Psoas muscle (tissue), 8 donors: Measurements from ENCODE around the gene KCND3. TPM values are rescaled to one million over a fixed set of nuclear protein-coding genes. Genes with fewer than 3 reads are reported as not detected.

Source experiments
- ATAC-seq, 4 donors: fragments of 200-7000 bp; cut with Tn5 transposase; one replicate each; pipeline ENCODE4 v1.9.1; 2020; ENCODE audit warnings: moderate library complexity in 3 of 4, mild to moderate bottlenecking in 2 of 4
- DNase-seq, 2 donors: peaks; one replicate each; pipeline ENCODE4 v3.0.0-alpha.2; 2020
- H3K27ac ChIP-seq: fragments of 200-600 bp; one replicate; pipeline ENCODE4 v1.8.0; 2022
- H3K27me3 ChIP-seq, 3 donors: fragments of 200-600 bp in 1 of 3; one replicate each; pipeline versions ENCODE4 v1.6.1 to v1.8.0; 2013 to 2022; ENCODE audit warnings: low read length in 2 of 3, mild to moderate bottlenecking in 2 of 3, moderate library complexity in 1 of 3; ENCODE audit not compliant: insufficient read depth in 3 of 3
- H3K36me3 ChIP-seq, 2 donors: fragments of 200-600 bp in 1 of 2; one replicate each; pipeline versions ENCODE4 v1.6.1 to v1.8.0; 2013 to 2022; ENCODE audit warnings: low read depth in 1 of 2, mild to moderate bottlenecking in 1 of 2, moderate library complexity in 1 of 2; ENCODE audit not compliant: insufficient read depth in 1 of 2
- H3K4me1 ChIP-seq: fragments of 200-600 bp; one replicate; pipeline ENCODE4 v1.8.0; 2022
- H3K4me3 ChIP-seq: fragments of 200-600 bp; one replicate; pipeline ENCODE4 v1.8.0; 2022; ENCODE audit warnings: mild to moderate bottlenecking
- H3K9me3 ChIP-seq: fragments of 200-600 bp; one replicate; pipeline ENCODE4 v1.8.0; 2022
- CTCF ChIP-seq: fragments of 200-600 bp; IDR thresholded peaks from one replicate; pipeline ENCODE4 v1.8.0; 2022; ENCODE audit warnings: antibody characterized with exemption
- WGBS, 3 donors: extraction: QIAGEN DNeasy Blood & Tissue Kit; methylation state at CpG; one replicate each; pipeline versions ENCODE4 v1.1.6 to v1.1.7; 2013; 5-methylcytosine and 5-hydroxymethylcytosine counted together
- intact Hi-C, 2 donors: fragments of 100-400 bp; cut with DNase I; formaldehyde crosslinking; loops; one replicate each; pipeline versions ENCODE4 v1.11.0 to v1.14.2; 2022
- polyA plus RNA-seq, 3 donors: library from polyadenylated mRNA; stranded (reverse); fragments of 200-250 nt; gene quantifications; one replicate each; pipeline ENCODE4 v1.2.3, GENCODE V29; 2013
- total RNA-seq, 4 donors: library from RNA; stranded (reverse); fragmentation: NEBNext Ultra II Directional in 2 of 4; extraction: Animal tissue kit (Norgen Biotek cat#: 25700) in 2 of 4; gene quantifications; one replicate each; pipeline versions ENCODE4 v1.2.1 to v1.2.4, GENCODE V29; 2021 to 2023
- donor health status: healthy with polysubstance abuse.
- donor health status: DM: no; HTN: no; CAD: no; lungs with moderate emphysema.
- donor health status: Bipolar disorder and iron deficiency.
- donor health status: healthy.
- donor health status: DM: yes; HTN: yes; CAD: no.
- donor health status: DM: no; HTN: no; CAD: no.
- donor health status: DM: no; HTN: no; CAD: no.
- donor health status: DM: yes; HTN: yes; CAD: no.

KCND3 gene
- total and polyA plus RNA-seq, 7 donors, result 0.53 to 4.1 (median 1.3) TPM

- H3K36me3 ChIP-seq, result no peaks in the 10 kb centered on the region
- H3K4me3 ChIP-seq, result peak overlapping the region; percentile 79
- H3K27ac ChIP-seq, result peak overlapping the region; percentile 72
- ATAC-seq, result peak; percentile 72 to 82 (median 75)
- H3K4me1 ChIP-seq, result peaks cover 31% of the 10 kb centered on the region
- peaks cover 0 to 2% (median 0%) of the 10 kb centered on the region in 3 donors for H3K27me3 ChIP-seq
- 0 to 2% (median 2%) methylated on average over 29 to 37 of the region's 37 CpGs for WGBS, 3 donors
- DNase-seq, result peak; percentile 66 to 87
- TF ChIP-seq CTCF, result peak; percentile 46
- no peaks in the 10 kb centered on the region for H3K9me3 ChIP-seq
- intact Hi-C loops, result loop anchor here (2.0 to 10.0 kb wide), 4 partner anchors 82 to 344 kb away; no protein-coding TSS in a partner anchor
These were observed 1.6 kb upstream of the KCND3 start for GRCh38 chr1:111990878-111991718.

- 1% methylated on average over 60 to 72 of the region's 72 CpGs for WGBS, 3 donors
- ATAC-seq (peak; percentile 25 to 46 (median 40)), DNase-seq (peak; percentile 49 to 73)
- Histone ChIP-seq H3K9me3 (no peaks in the 10 kb centered on the region), H3K4me1 (peaks cover 35% of the 10 kb centered on the region), H3K36me3 (no peaks in the 10 kb centered on the region), H3K4me3 (peak overlapping the region; percentile 79), H3K27ac (peak overlapping the region; percentile 72), H3K27me3 (peaks cover 0 to 2% (median 0%) of the 10 kb centered on the region in 3 donors)
- intact Hi-C loops, result loop anchor here (2.0 to 10.0 kb wide), 4 partner anchors 81 to 345 kb away; no protein-coding TSS in a partner anchor
- TF ChIP-seq CTCF, result no peak
These were observed 784 bp upstream of the KCND3 start for GRCh38 chr1:111990026-111990877.

- TF ChIP-seq CTCF, result no peak
- 1 to 4% (median 2%) methylated on average over 32 to 51 of the region's 51 CpGs for WGBS, 3 donors
- no peak for ATAC-seq
- Histone ChIP-seq H3K9me3 (no peaks in the 10 kb centered on the region), H3K27me3 (no peaks in the 10 kb centered on the region), H3K27ac (peak overlapping the region; percentile 72), H3K4me3 (peak overlapping the region; percentile 79), H3K36me3 (no peaks in the 10 kb centered on the region), H3K4me1 (peaks cover 35% of the 10 kb centered on the region)
- intact Hi-C loops, result no loop called here
- DNase-seq, result peak; percentile 18 to 63
These were observed 570 bp downstream of the KCND3 start for GRCh38 chr1:111988743-111989453.

- H3K27ac ChIP-seq, result peak overlapping the region; percentile 72
- H3K4me1 ChIP-seq, result peaks cover 35% of the 10 kb centered on the region
- TF ChIP-seq CTCF, result no peak
- intact Hi-C loops, result no loop called here
- peak overlapping the region; percentile 79 for H3K4me3 ChIP-seq
- no peaks in the 10 kb centered on the region for H3K36me3 ChIP-seq
- DNase-seq (no peak), ATAC-seq (no peak)
- no peaks in the 10 kb centered on the region for H3K27me3 ChIP-seq
- H3K9me3 ChIP-seq, result no peaks in the 10 kb centered on the region
- 17 to 28% (median 26%) methylated on average over 8 of the region's 8 CpGs for WGBS, 3 donors
These were observed 1.1 kb downstream of the KCND3 start for GRCh38 chr1:111988377-111988742.
